HepG2 (cell line): Measurements from ENCODE around the gene RFTN1. TPM values are rescaled to one million over a fixed set of nuclear protein-coding genes. Genes with fewer than 3 reads are reported as not detected.

Experiments
- ATAC-seq: fragments of 200-7000 bp; cut with Tn5 transposase; 3 replicates; pipeline ENCODE4 v1.9.1; 2020; ENCODE audit warnings: mild to moderate bottlenecking, moderate library complexity
- BruUV-seq: library from RNA; stranded (reverse); fragments of 400-500 nt; replicated peaks from 2 replicates; lab custom pipeline; 2021; lab: Mats Ljungman, UMichigan
- CTCF ChIA-PET: fragments of 300-600 bp; formaldehyde crosslinking; extraction: SDS; loops from one replicate; lab custom pipeline; 2021; ENCODE audit warnings: low total read pairs, inconsistent platforms, low intra/inter-chr PET ratio; lab: Yijun Ruan, JAX
- POLR2A ChIA-PET: fragments of 350-600 bp; sonication (Branson Sonifier 250); formaldehyde crosslinking; loops from one replicate; lab custom pipeline; 2020; ENCODE audit warnings: antibody characterized with exemption, inconsistent platforms; lab: Yijun Ruan, JAX
- DNase-seq: peaks from one replicate; pipeline ENCODE4 v3.0.0-alpha.2; 2015; ENCODE audit warnings: low spot score
- FAIRE-seq: peaks from 3 replicates; lab custom pipeline; 2011; peaks lifted over from hg19 to GRCh38; lab: Jason Lieb, UNC
- H2AFZ ChIP-seq: one replicate; pipeline ENCODE4 v1.6.1; 2011; ENCODE audit warnings: low read length, inconsistent platforms
- H3K27ac ChIP-seq: fragments of 300-600 bp; 3 replicates; pipeline ENCODE4 v1.8.0; 2011; ENCODE audit warnings: mixed run types, mild to moderate bottlenecking, mixed read lengths, low read length, inconsistent platforms; ENCODE audit not compliant: insufficient read depth; ENCODE audit errors: extremely low read length
- H3K27me3 ChIP-seq, 2 experiments: fragments of 200-600 bp in 1 of 2; 2 replicates in 1 of 2; 3 replicates in 1 of 2; pipeline versions ENCODE4 v1.6.0 to v1.8.0; 2011; ENCODE audit warnings: low read length in 2 of 2, mild to moderate bottlenecking in 2 of 2, moderate library complexity in 2 of 2, inconsistent platforms in 1 of 2; ENCODE audit not compliant: insufficient read depth in 2 of 2, control insufficient read depth in 1 of 2
- H3K36me3 ChIP-seq, 2 experiments: fragments of 200-600 bp in 1 of 2; replicated peaks in 1 of 2; 2 replicates in 1 of 2; 3 replicates in 1 of 2; pipeline versions ENCODE4 v1.5.1 to v1.8.0; 2011; ENCODE audit warnings: low read length in 2 of 2, inconsistent platforms in 1 of 2; ENCODE audit not compliant: insufficient read depth in 2 of 2, control insufficient read depth in 1 of 2
- H3K4me1 ChIP-seq: 2 replicates; pipeline ENCODE4 v1.5.1; 2012; ENCODE audit warnings: low read length, inconsistent platforms; ENCODE audit not compliant: insufficient read depth
- H3K4me2 ChIP-seq: 2 replicates; pipeline ENCODE4 v1.6.0; 2011; ENCODE audit warnings: low read depth, low read length, inconsistent platforms
- H3K4me3 ChIP-seq, 3 experiments: fragments of 200-600 bp in 1 of 3; sonication (generic), shearing (Covaris generic) in 1 of 3; replicated peaks in 1 of 3; 2 replicates each; pipeline ENCODE4 v1.5.1; 2011 to 2016; ENCODE audit warnings: low read length in 3 of 3, inconsistent platforms in 2 of 3, low read depth in 2 of 3, mild to moderate bottlenecking in 2 of 3, control low read depth in 1 of 3, mixed read lengths in 1 of 3; ENCODE audit not compliant: insufficient read depth in 1 of 3
- H3K79me2 ChIP-seq: one replicate; pipeline ENCODE4 v1.6.1; 2011; ENCODE audit warnings: low read length, inconsistent platforms; ENCODE audit not compliant: insufficient read depth
- H3K9ac ChIP-seq: 2 replicates; pipeline ENCODE4 v1.6.0; 2011; ENCODE audit warnings: mild to moderate bottlenecking, low read depth, low read length, inconsistent platforms; ENCODE audit not compliant: insufficient read depth
- H3K9me3 ChIP-seq: 2 replicates; pipeline ENCODE4 v1.5.1; 2012; ENCODE audit warnings: mild to moderate bottlenecking, low read length
- H4K20me1 ChIP-seq: 2 replicates; pipeline ENCODE4 v1.6.0; 2011; ENCODE audit warnings: inconsistent platforms, mild to moderate bottlenecking, low read length, moderate library complexity; ENCODE audit not compliant: insufficient read depth
- ATF7 ChIP-seq, 2 experiments: fragments of 450-650 bp in 1 of 2; sonication (generic) in 1 of 2; formaldehyde crosslinking in 1 of 2; IDR thresholded peaks; 2 replicates each; pipeline versions ENCODE4 v1.4.0 to v1.6.1; 2016 to 2020; ENCODE audit warnings: antibody characterized with exemption in 1 of 2, mild to moderate bottlenecking in 1 of 2, missing genetic modification reagents in 1 of 2
- ERF ChIP-seq: IDR thresholded peaks from 2 replicates; pipeline ENCODE4 v1.6.1; 2018; ENCODE audit warnings: missing biosample characterization, missing genetic modification reagents
- ETV6 ChIP-seq: sonication (generic); formaldehyde crosslinking; conservative IDR thresholded peaks from 2 replicates; pipeline ENCODE4 v1.4.0; 2020; ENCODE audit warnings: missing genetic modification reagents
- HMG20A ChIP-seq: IDR thresholded peaks from 2 replicates; pipeline ENCODE4 v1.6.1; 2016; ENCODE audit warnings: borderline replicate concordance
- HOXA9 ChIP-seq: sonication (generic); formaldehyde crosslinking; IDR thresholded peaks from 2 replicates; pipeline ENCODE4 v1.8.1; 2022; ENCODE audit warnings: missing genetic modification reagents, mild to moderate bottlenecking, moderate library complexity, borderline replicate concordance
- IKZF4 ChIP-seq: sonication (generic); formaldehyde crosslinking; IDR thresholded peaks from 2 replicates; pipeline ENCODE4 v1.5.1; 2020; ENCODE audit warnings: borderline replicate concordance, mild to moderate bottlenecking, low read depth, missing genetic modification reagents; ENCODE audit errors: not compliant biosample characterization
- IRF1 ChIP-seq: sonication (generic); formaldehyde crosslinking; IDR thresholded peaks from 2 replicates; pipeline ENCODE4 v1.4.0; 2020; ENCODE audit warnings: low read depth, mild to moderate bottlenecking, missing genetic modification reagents
- IRF2 ChIP-seq: IDR thresholded peaks from 2 replicates; pipeline ENCODE4 v1.6.1; 2018; ENCODE audit warnings: missing genetic modification reagents, missing compliant biosample characterization
- MAFG ChIP-seq: sonication (generic); formaldehyde crosslinking; IDR thresholded peaks from 2 replicates; pipeline ENCODE4 v1.5.1; 2020; ENCODE audit warnings: mild to moderate bottlenecking, missing genetic modification reagents
- MEIS2 ChIP-seq: sonication (generic); formaldehyde crosslinking; IDR thresholded peaks from 2 replicates; pipeline ENCODE4 v1.9.0; 2021; ENCODE audit warnings: mild to moderate bottlenecking, missing genetic modification reagents
- PHB2 ChIP-seq: fragments of 450-650 bp; IDR thresholded peaks from 2 replicates; pipeline ENCODE4 v1.6.1; 2018; ENCODE audit not compliant: partially characterized antibody
- SRSF4 ChIP-seq: fragments of 200-400 bp; formaldehyde crosslinking; IDR thresholded peaks from one replicate; pipeline ENCODE4 v1.6.1; 2018; ENCODE audit warnings: mild to moderate bottlenecking, low read depth, low read length, moderate library complexity; ENCODE audit not compliant: poor library complexity, severe bottlenecking
- TFDP2 ChIP-seq: sonication (generic); formaldehyde crosslinking; IDR thresholded peaks from 2 replicates; pipeline ENCODE4 v1.4.0; 2020; ENCODE audit warnings: missing genetic modification reagents
- ZFP90 ChIP-seq: sonication (generic); formaldehyde crosslinking; IDR thresholded peaks from 2 replicates; pipeline ENCODE4 v1.8.0; 2022; ENCODE audit warnings: missing genetic modification reagents, mild to moderate bottlenecking, inconsistent platforms, borderline replicate concordance
- ZNF274 ChIP-seq: sonication (generic); formaldehyde crosslinking; IDR thresholded peaks from 2 replicates; pipeline ENCODE4 v1.5.1; 2020; ENCODE audit warnings: mild to moderate bottlenecking, missing genetic modification reagents
- ZNF703 ChIP-seq: sonication (generic); formaldehyde crosslinking; IDR thresholded peaks from 2 replicates; pipeline ENCODE4 v1.5.1; 2020; ENCODE audit warnings: missing genetic modification reagents, mild to moderate bottlenecking, moderate library complexity, borderline replicate concordance
- ZNF775 ChIP-seq: sonication (generic); formaldehyde crosslinking; IDR thresholded peaks from 2 replicates; pipeline ENCODE4 v1.4.0; 2020; ENCODE audit warnings: missing genetic modification reagents, mild to moderate bottlenecking, moderate library complexity, borderline replicate concordance
- ZSCAN29 ChIP-seq: sonication (generic); formaldehyde crosslinking; conservative IDR thresholded peaks from 2 replicates; pipeline ENCODE4 v1.4.0; 2020; ENCODE audit warnings: mild to moderate bottlenecking, missing genetic modification reagents
- ZSCAN31 ChIP-seq: sonication (generic); formaldehyde crosslinking; IDR thresholded peaks from 2 replicates; pipeline ENCODE4 v1.5.0; 2020; ENCODE audit warnings: low read depth, mild to moderate bottlenecking, missing genetic modification reagents
- WGBS: methylation state at CpG from one replicate; pipeline ENCODE4 v1.1.6; 2017; ENCODE audit warnings: low lambda C conversion rate; 5-methylcytosine and 5-hydroxymethylcytosine counted together
- in situ Hi-C: cut with HindIII; loops from 2 replicates; pipeline ENCODE4 v1.10.0; 2017; ENCODE audit warnings: low pct_unique_long_range_greater_than_20kb; ENCODE audit not compliant: extremely low pct_ligation_motif_present
- intact Hi-C: fragments of 100-400 bp; cut with micrococcal nuclease; formaldehyde crosslinking; loops from one replicate; pipeline ENCODE4 v1.10.0; 2022; ENCODE audit not compliant: unreplicated experiment
- polyA plus RNA-seq, 8 experiments: library from polyadenylated mRNA; depleted of rRNA in 3 of 8; stranded (reverse) in 7 of 8; unstranded in 1 of 8; fragments of >200 nt; fragmentation: Illumina TruSeq in 4 of 8; extraction: Trizol in 4 of 8; gene quantifications; 2 replicates each; pipeline versions ENCODE4 v1.2.1 to v1.2.3, GENCODE V29; 2011 to 2016; ENCODE audit warnings: low read depth in 4 of 8, missing spikeins in 1 of 8, mixed read lengths in 1 of 8; ENCODE audit not compliant: insufficient read depth in 1 of 8
- total RNA-seq, 5 experiments: library from RNA; depleted of rRNA; stranded (reverse); fragments of >200 nt; fragmentation: Illumina TruSeq; extraction: Trizol; gene quantifications; 2 replicates each; pipeline ENCODE4 v1.2.3, GENCODE V29; 2016; ENCODE audit warnings: low read depth in 1 of 5
- TF ChIP-seq, protein P1 (sequence below): sonication (generic); formaldehyde crosslinking; IDR thresholded peaks from 2 replicates; pipeline ENCODE4 v1.8.1; 2023; ENCODE audit warnings: mild to moderate bottlenecking, moderate library complexity, missing genetic modification reagents

RFTN1 gene
- total and polyA plus RNA-seq, 2 of the 13 experiments (the other 11 are each of a cell fraction or from before 2014, with no cell fraction given): not detected

- ATAC-seq (no peak), DNase-seq (no peak), FAIRE-seq (no peak)
- ChIA-PET CTCF (no interaction called here), POLR2A (no interaction called here)
- Histone ChIP-seq H3K36me3 (peaks cover 2 to 5% of the 10 kb centered on the region in 2 experiments; a peak in 3 of 5 replicates), H2AFZ (no peak overlapping the region), H3K9me3 (peaks cover 4% of the 10 kb centered on the region; the same call in 1 of the 2 replicates), H3K4me2 (no peak overlapping the region), H3K4me1 (peaks cover 25% of the 10 kb centered on the region), H4K20me1 (no peaks in the 10 kb centered on the region), H3K27me3 (no peaks in the 10 kb centered on the region), H3K9ac (no peak overlapping the region), H3K27ac (no peak overlapping the region), H3K4me3 (no peak overlapping the region), H3K79me2 (no peaks in the 10 kb centered on the region)
- intact Hi-C loops (no loop called here), in situ Hi-C loops (no loop called here)
- 97% methylated on average over 4 of the region's 6 CpGs for WGBS
- no peak for TF ChIP-seq ZNF775 (CRISPR knock-in tag)
- no peak for TF ChIP-seq MAFG (CRISPR knock-in tag)
- TF ChIP-seq IRF1: no peak
- TF ChIP-seq HOXA9 (CRISPR knock-in tag): no peak
- TF ChIP-seq IRF2 (CRISPR knock-in tag): no peak
- no peak for TF ChIP-seq ETV6
- TF ChIP-seq ZNF274 (CRISPR knock-in tag): no peak
- TF ChIP-seq IKZF4 (CRISPR knock-in tag): no peak
- no peak for TF ChIP-seq PHB2
- TF ChIP-seq MEIS2 (CRISPR knock-in tag): no peak
- no peak for TF ChIP-seq ZFP90
- no peak for TF ChIP-seq TFDP2 (CRISPR knock-in tag)
- no peak for TF ChIP-seq ATF7 (IDR thresholded peaks at IDR 0.05)
- no peak for TF ChIP-seq ATF7 (CRISPR knock-in tag; IDR thresholded peaks at IDR 0.05)
- no peak for TF ChIP-seq ZSCAN29 (CRISPR knock-in tag)
- no peak for TF ChIP-seq ZNF703
- no peak for TF ChIP-seq SRSF4
- no peak for TF ChIP-seq ZSCAN31
- no peak for TF ChIP-seq HMG20A (CRISPR knock-in tag)
- TF ChIP-seq, protein P1, sequence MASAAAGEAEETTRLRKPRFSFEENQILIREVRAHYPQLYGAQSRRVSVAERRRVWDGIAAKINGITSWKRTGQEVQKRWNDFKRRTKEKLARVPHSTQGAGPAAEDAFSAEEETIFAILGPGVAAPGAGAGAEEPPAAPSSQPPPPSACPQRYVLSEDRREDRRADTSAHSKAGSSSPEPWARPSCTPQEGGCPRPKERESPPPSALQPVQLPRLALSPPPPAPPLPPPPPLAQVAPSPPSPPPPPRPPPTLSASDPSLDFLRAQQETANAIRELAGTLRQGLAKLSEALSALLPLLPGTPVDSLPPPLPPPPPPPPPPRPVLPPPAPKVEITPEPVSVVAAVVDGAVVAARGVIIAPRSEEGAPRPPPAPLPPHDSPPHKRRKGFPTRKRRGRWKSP (CRISPR knock-in tag): no peak
- TF ChIP-seq ERF: no peak
- BruUV-seq: no TSS peak
These were observed 176.7 kb downstream of the RFTN1 start for GRCh38 chr3:16336825-16337224.
